A549 (cell line): ENCODE data around the gene PTPRS.

Experiments used
- CEBPB ChIP-seq, 2 experiments: fragments of >200 bp in 1 of 2; sonication (Bioruptor Twin) in 1 of 2; formaldehyde crosslinking in 1 of 2; IDR thresholded peaks; 2 replicates each; pipeline ENCODE4 v1.6.1; 2012 to 2016
- CTCF ChIP-seq: fragments of >200 bp; sonication (Bioruptor Twin); formaldehyde crosslinking; IDR thresholded peaks from 3 replicates; pipeline ENCODE4 v1.5.1; 2016
- KDM5A ChIP-seq: fragments of 200-600 bp; sonication (generic); IDR thresholded peaks from 2 replicates; pipeline ENCODE4 v1.6.1; 2016; ENCODE audit warnings: antibody characterized with exemption, mild to moderate bottlenecking
- POLR2A ChIP-seq: IDR thresholded peaks from 2 replicates; pipeline ENCODE4 v1.6.1; 2012; ENCODE audit warnings: mild to moderate bottlenecking, low read length

DNA sequence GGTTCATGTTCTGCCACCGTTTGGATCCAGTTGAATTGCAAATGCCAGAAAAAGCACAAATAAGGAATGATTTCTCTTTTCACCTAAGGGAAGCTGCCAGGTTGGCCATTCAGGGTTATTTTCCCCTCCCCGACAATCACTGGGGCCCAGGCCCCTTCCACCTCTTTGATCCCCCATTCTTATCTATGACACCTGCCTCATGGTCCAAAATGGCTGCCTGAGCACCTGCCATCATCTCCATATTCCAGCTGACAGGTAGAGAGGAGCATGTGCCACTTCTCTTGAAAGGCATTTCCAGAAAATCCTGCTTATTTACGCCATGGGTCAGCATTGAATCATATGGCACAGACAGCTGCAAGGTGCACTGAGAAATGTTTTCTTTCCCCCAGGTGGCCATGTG, 15.7 kb downstream of the PTPRS start:
- TF ChIP-seq CTCF (no peak), KDM5A (no peak), POLR2A (no peak), CEBPB (IDR thresholded peaks at IDR 0.05) (no peak)
